D721Med (cell line): ENCODE measurements around the gene UQCRFS1.

Experiments used
- DNase-seq: peaks from one replicate; pipeline ENCODE4 v3.0.0; 2011; ENCODE audit warnings: low spot score; ENCODE audit not compliant: insufficient read length
- FAIRE-seq: peaks from 2 replicates; lab custom pipeline; 2011; peaks lifted over from hg19 to GRCh38; lab: Jason Lieb, UNC
- TF ChIP-seq, protein P1 (sequence below): IDR thresholded peaks from 2 replicates; pipeline ENCODE4 v1.5.1; 2012; ENCODE audit warnings: mild to moderate bottlenecking, control low read depth; ENCODE audit not compliant: insufficient read depth; ENCODE audit errors: missing control alignments

Gene UQCRFS1

DNA sequence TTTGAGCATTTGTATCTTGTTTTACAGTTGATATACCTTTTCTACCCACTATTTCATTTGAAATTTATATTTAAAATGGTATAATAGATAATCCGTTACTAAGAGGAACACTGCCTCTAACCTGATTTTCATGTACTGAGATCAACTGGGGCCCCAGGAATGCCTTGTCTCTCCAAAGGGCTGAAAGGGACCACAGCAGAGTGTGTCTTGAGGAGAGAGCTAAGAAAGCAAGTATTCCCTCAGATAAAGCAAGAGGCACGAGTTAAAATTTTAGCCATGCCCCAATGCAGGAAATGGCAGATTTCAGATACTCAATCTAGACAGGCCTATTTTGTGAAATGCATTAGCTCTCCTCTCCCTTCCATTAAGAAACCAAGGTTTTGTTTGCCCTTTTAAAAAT lies 10.7 kb downstream of the UQCRFS1 start:
- no peak for FAIRE-seq
- TF ChIP-seq, protein P1, sequence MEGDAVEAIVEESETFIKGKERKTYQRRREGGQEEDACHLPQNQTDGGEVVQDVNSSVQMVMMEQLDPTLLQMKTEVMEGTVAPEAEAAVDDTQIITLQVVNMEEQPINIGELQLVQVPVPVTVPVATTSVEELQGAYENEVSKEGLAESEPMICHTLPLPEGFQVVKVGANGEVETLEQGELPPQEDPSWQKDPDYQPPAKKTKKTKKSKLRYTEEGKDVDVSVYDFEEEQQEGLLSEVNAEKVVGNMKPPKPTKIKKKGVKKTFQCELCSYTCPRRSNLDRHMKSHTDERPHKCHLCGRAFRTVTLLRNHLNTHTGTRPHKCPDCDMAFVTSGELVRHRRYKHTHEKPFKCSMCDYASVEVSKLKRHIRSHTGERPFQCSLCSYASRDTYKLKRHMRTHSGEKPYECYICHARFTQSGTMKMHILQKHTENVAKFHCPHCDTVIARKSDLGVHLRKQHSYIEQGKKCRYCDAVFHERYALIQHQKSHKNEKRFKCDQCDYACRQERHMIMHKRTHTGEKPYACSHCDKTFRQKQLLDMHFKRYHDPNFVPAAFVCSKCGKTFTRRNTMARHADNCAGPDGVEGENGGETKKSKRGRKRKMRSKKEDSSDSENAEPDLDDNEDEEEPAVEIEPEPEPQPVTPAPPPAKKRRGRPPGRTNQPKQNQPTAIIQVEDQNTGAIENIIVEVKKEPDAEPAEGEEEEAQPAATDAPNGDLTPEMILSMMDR, result no peak
- DNase-seq, result no peak

DNA sequence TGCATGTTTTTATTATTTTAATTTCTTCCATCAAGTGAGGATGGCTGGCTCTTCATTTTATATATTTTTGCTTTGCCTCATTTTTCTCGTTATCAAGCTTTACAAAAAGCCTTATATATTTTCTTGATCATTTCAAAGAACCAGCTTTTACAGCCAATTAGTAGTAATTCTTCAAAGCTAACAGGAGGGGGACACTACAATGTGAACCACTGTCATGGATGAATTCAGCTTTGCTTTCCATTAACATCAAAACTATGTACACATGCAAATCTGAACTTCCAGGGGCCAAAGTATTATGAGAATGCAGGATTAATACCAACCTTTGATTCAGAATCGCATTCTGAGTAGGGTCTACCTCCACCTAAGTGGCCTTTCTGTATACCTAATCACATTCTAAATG lies 11.1 kb downstream of the UQCRFS1 start:
- DNase-seq (no peak), FAIRE-seq (no peak)
- TF ChIP-seq, protein P1, result peak; percentile 1

DNA sequence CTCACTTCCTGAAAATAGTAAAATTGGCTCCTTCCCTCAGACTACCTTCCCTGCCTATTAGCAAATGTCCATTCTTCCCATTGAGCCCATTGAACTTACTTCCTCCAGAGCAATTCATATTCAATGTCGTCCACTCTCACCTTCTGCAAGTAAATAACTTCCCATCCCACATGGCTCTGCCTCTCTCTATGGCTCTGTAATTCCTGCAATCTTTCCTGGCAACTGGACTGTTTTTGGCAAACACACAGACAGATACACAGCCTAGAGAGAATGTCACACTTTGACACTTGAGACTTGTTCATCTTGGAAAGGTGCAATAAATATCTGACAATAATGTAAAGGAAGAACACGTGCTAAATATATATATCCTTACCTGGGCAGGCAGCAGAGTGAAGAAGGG lies 18.3 kb downstream of the UQCRFS1 start:
- FAIRE-seq, result no peak
- TF ChIP-seq, protein P1, result no peak
- DNase-seq, result no peak

DNA sequence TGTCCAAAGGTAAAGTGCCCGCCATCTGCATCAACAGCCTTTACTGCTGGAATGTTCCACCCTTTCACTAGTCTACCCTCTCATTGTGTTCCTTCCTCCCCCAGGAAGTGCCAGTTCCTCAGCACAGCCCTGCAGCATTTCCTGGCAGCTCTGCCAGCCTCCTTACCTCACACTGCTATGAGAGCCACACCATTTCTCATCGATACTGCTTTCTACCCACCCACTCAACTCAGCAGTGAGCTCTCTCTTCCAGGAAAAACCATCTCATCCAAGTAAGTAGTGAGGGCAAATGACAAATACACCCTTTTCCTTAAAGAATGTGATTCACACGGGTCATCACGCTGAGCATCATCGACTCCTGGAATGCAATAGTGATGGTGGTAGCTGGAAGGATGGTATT lies 19.8 kb downstream of the UQCRFS1 start:
- DNase-seq, result no peak
- no peak for FAIRE-seq
- TF ChIP-seq, protein P1, result no peak

DNA sequence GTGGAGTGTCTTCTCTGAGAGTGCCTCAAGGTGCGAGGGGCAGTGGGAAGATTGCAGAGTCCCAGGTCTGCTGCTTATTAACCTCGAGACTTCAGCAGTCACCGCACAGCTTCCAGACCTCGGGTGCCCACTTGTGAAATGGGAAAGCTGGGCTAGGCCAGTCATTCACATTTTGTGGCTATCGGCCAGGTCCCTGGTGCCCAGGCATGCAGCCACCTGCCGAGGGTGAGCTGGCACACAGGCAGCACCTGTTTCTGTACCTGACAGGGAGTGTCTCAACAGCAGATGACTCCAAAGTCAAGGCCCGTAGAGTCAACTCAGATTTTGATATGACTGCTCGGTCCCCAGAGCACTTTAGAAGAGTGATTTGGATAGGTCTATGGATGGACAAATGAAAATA lies 21.9 kb downstream of the UQCRFS1 start:
- TF ChIP-seq, protein P1, result no peak
- FAIRE-seq (no peak), DNase-seq (no peak)

DNA sequence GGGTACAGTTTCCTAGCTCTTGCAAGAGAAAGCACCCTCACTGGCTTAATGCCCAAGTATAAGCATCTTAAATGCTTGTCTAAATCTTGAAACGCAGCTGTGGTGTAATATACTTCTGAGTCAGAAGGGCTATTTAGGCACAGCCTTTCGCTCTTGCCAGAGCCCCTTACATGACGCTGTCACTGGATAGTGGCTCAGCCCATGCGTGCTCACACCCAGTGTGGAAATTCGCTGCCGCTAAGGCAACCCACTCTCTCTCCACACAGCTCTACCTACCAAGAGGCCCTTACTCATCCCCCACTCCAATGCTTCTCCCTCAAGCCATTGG lies 24.0 kb downstream of the UQCRFS1 start:
- FAIRE-seq, result no peak
- no peak for DNase-seq
- TF ChIP-seq, protein P1, result no peak

DNA sequence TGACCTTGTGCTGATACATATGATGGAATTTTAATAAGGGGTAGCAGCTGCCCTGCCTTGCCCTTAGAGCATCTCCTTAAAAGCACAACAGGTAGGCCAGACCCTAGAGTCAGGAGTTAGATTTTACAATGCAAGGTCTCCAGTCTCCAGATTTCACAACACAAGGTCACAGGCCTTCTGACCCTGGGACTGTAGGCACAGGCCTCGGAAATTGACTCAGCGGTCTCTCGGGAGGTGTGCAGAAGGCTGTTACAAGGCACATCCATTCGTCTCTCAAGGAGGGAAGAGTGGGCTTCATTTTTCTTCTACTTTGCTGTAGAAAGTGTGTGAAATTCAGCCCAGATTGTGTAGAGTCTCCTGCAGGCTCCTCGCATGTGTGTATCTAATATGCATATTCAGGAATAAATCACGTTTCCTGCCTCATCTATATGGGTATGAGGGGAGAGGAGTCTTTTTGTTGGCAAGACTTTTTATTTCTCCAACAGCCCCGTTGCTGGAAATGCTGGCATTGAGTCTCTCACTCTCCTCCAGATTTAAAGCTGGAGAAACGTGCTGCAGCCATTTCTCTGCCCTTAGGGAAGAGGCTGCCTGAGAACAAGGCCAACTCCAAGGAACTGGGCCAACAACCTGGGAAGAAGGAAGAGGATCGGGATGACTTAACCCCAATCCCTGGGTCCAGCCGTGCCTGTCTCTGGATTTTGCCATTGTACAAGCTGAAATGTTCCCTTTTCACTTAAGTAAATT lies 24.5 kb downstream of the UQCRFS1 start:
- DNase-seq (no peak), FAIRE-seq (no peak)
- TF ChIP-seq, protein P1, result no peak
